GM12878 (cell line): ENCODE measurements around the gene UQCRC1. TPM values are rescaled to one million over a fixed set of nuclear protein-coding genes. Genes with fewer than 3 reads are reported as not detected.

ENCODE experiments used
- ATAC-seq: fragments of 200-7000 bp; cut with Tn5 transposase; 3 replicates; pipeline ENCODE4 v1.9.1; 2020; ENCODE audit warnings: mild to moderate bottlenecking, moderate library complexity
- BruUV-seq: library from RNA; stranded (reverse); fragments of 400-500 nt; replicated peaks from 2 replicates; lab custom pipeline; 2021; lab: Mats Ljungman, UMichigan
- CTCF ChIA-PET: fragments of 300-600 bp; sonication (Branson Sonifier 250); formaldehyde crosslinking; extraction: SDS; loops from one replicate; lab custom pipeline; 2021; ENCODE audit warnings: inconsistent platforms; lab: Yijun Ruan, JAX
- POLR2A ChIA-PET: fragments of 350-600 bp; formaldehyde crosslinking; extraction: SDS; loops from one replicate; lab custom pipeline; 2021; ENCODE audit warnings: inconsistent platforms; lab: Charles Lee
- RAD21 ChIA-PET: fragments of 300-600 bp; sonication (Branson Sonifier 250); formaldehyde crosslinking; loops from one replicate; lab custom pipeline; 2023; ENCODE audit warnings: antibody characterized with exemption; ENCODE audit not compliant: unreplicated experiment; lab: Charles Lee
- SMC1A ChIA-PET: fragments of 300-600 bp; sonication (Branson Sonifier 250); formaldehyde crosslinking; loops from one replicate; lab custom pipeline; 2023; ENCODE audit not compliant: unreplicated experiment, uncharacterized antibody; lab: Charles Lee
- DNase-seq: peaks from one replicate; pipeline ENCODE4 v3.0.0-alpha.2; 2011; ENCODE audit warnings: low read depth, low spot score
- FAIRE-seq: peaks from 3 replicates; lab custom pipeline; 2011; peaks lifted over from hg19 to GRCh38; lab: Jason Lieb, UNC
- H2AFZ ChIP-seq: 2 replicates; pipeline ENCODE4 v1.6.0; 2011; ENCODE audit warnings: low read depth, low read length, control low read depth; ENCODE audit not compliant: control insufficient read depth
- H3K27ac ChIP-seq: 2 replicates; pipeline ENCODE4 v1.5.1; 2011; ENCODE audit warnings: control low read depth; ENCODE audit not compliant: control insufficient read depth, insufficient read depth
- H3K27me3 ChIP-seq, 2 experiments: replicated peaks in 1 of 2; 2 replicates each; pipeline versions ENCODE4 v1.6.0 to v1.6.1; 2011; ENCODE audit warnings: low read length in 1 of 2; ENCODE audit not compliant: control insufficient read depth in 2 of 2, insufficient read depth in 2 of 2
- H3K36me3 ChIP-seq, 2 experiments: 2 replicates each; pipeline ENCODE4 v1.5.1; 2011; ENCODE audit warnings: low read length in 1 of 2; ENCODE audit not compliant: control insufficient read depth in 2 of 2, insufficient read depth in 2 of 2
- H3K4me1 ChIP-seq: 2 replicates; pipeline ENCODE4 v1.6.1; 2011; ENCODE audit warnings: mild to moderate bottlenecking, low read length, moderate library complexity, mixed read lengths; ENCODE audit not compliant: control insufficient read depth, insufficient read depth
- H3K4me2 ChIP-seq: 2 replicates; pipeline ENCODE4 v1.6.0; 2011; ENCODE audit warnings: control low read depth; ENCODE audit not compliant: control insufficient read depth, insufficient read depth
- H3K4me3 ChIP-seq: fragments of 200-600 bp; sonication (generic); 2 replicates; pipeline ENCODE4 v1.5.1; 2016
- H3K79me2 ChIP-seq: 2 replicates; pipeline ENCODE4 v1.6.0; 2011; ENCODE audit warnings: low read length; ENCODE audit not compliant: control insufficient read depth, insufficient read depth
- H3K9ac ChIP-seq: 2 replicates; pipeline ENCODE4 v1.8.0; 2011; ENCODE audit warnings: low read length, control low read depth, mixed read lengths; ENCODE audit not compliant: control insufficient read depth, insufficient read depth
- H3K9me3 ChIP-seq: replicated peaks from 3 replicates; pipeline ENCODE4 v1.5.1; 2011; ENCODE audit warnings: mild to moderate bottlenecking, low read length; ENCODE audit not compliant: control insufficient read depth, insufficient read depth
- H4K20me1 ChIP-seq: 2 replicates; pipeline ENCODE4 v1.6.0; 2011; ENCODE audit not compliant: control insufficient read depth, insufficient read depth
- CBX5 ChIP-seq: sonication (generic); IDR thresholded peaks from 2 replicates; pipeline ENCODE4 v1.6.1; 2016; ENCODE audit warnings: low read depth, moderate library complexity, mild to moderate bottlenecking, inconsistent platforms
- WGBS: methylation state at CpG from one replicate; pipeline ENCODE4 v1.1.6; 2016; ENCODE audit warnings: low lambda C conversion rate; ENCODE audit not compliant: insufficient replicate concordance, insufficient coverage; ENCODE audit errors: missing lambda C conversion rate; 5-methylcytosine and 5-hydroxymethylcytosine counted together
- in situ Hi-C: fragments of 300-500 bp; cut with MboI; formaldehyde crosslinking; loops from 9 replicates; pipeline ENCODE4 v1.14.3; 2018; ENCODE audit warnings: mixed read lengths
- intact Hi-C: fragments of 100-400 bp; cut with micrococcal nuclease; formaldehyde crosslinking; loops from one replicate; pipeline ENCODE4 v1.14.2; 2022; ENCODE audit not compliant: unreplicated experiment
- polyA plus RNA-seq, 11 experiments: library from polyadenylated mRNA; depleted of rRNA in 4 of 11; unstranded in 6 of 11; stranded (reverse) in 5 of 11; fragments of >200 nt; fragmentation: Nextera tagmentation in 4 of 11; fragmentation: Illumina TruSeq in 1 of 11; extraction: Ambion mirVana in 4 of 11; extraction: Trizol in 1 of 11; gene quantifications; 1 replicate in 1 of 11; 2 replicates in 10 of 11; pipeline versions ENCODE4 v1.2.1 to v1.2.3, GENCODE V29; 2011 to 2016; ENCODE audit warnings: inconsistent platforms in 2 of 11, missing spikeins in 2 of 11, low read depth in 1 of 11
- total RNA-seq, 4 experiments: library from RNA; depleted of rRNA in 3 of 4; stranded (reverse); fragments of >200 nt in 3 of 4; fragmentation: Illumina TruSeq in 1 of 4; extraction: Trizol in 1 of 4; gene quantifications; 2 replicates each; pipeline versions ENCODE4 v1.2.1 to v1.2.3, GENCODE V29; 2013 to 2021
- TF ChIP-seq, protein P1 (sequence below): fragments of 450-650 bp; IDR thresholded peaks from 2 replicates; pipeline ENCODE4 v1.6.1; 2016; ENCODE audit warnings: mild to moderate bottlenecking
- TF ChIP-seq, protein P2 (sequence below): fragments of 450-650 bp; IDR thresholded peaks from 2 replicates; pipeline ENCODE4 v1.6.1; 2016; ENCODE audit warnings: mild to moderate bottlenecking

Gene UQCRC1
- total and polyA plus RNA-seq, 10 of the 15 experiments (the other 5 are each of a cell fraction or from before 2014, with no cell fraction given), result 116 to 426 (median 228) TPM

DNA sequence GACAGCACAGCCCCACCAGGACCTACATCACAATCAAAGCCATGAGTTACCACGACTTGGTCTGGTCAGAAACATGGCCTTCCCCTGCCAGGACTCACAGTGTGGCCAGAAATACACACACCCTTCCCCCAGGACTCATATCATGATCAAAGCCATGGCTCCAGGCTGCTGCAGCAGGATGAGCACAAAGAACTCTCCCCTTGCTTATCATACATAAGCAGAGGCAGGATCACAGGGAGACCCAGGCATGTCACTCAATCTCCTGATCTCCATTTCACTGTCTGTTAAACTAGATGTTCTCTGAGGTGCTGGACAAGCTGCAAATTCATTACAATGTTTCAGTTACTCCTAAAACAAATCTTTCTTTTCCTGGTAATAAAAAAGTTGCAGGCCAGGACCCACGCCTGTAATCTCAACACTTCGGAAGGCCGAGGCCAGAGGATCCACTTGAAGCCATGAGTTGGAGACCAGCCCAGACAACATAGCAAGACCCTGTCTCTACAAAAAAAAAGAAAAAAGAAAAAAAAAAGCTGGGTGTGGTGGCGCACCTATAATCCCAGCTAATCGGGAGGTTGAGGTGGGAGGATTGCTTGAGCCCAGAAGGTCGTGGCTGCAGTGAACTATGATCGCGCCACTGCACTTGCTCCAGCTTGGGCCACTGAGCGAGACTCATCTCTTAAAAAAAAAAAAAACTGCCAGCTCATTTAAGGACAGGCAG, 54.1 kb downstream of the UQCRC1 start:
- intact Hi-C loops, result loop anchor here (5.0 kb wide), 3 partner anchors 108 to 323 kb away; partner anchors contain the start of gene ATRIP
- H3K4me1 ChIP-seq, result peaks cover 38% of the 10 kb centered on the region
- H3K36me3 ChIP-seq, result peaks cover 0 to 14% of the 10 kb centered on the region in 2 experiments; a peak in 2 of 4 replicates
- H3K79me2 ChIP-seq, result peaks cover 51% of the 10 kb centered on the region
- peak overlapping the region; percentile 91 for H3K4me3 ChIP-seq
- no peak overlapping the region for H2AFZ ChIP-seq
- H3K27me3 ChIP-seq, result no peaks in the 10 kb centered on the region
- CTCF ChIA-PET, result interaction anchor here (0.6 to 16.3 kb wide), 6 partner anchors 10 to 723 kb away, joined by 3 to 239 read pairs (median 10); partner anchors contain the start of genes CCDC51, SLC26A6 and TMA7
- SMC1A ChIA-PET, result interaction anchor here (0.9 to 3.6 kb wide), 7 partner anchors 10 to 119 kb away, joined by 3 to 22 read pairs (median 4); partner anchors contain the start of genes ATRIP and TMA7
- 81% methylated on average over 10 of the region's 10 CpGs for WGBS
- in situ Hi-C loops, result no loop called here
- H3K9ac ChIP-seq, result peak overlapping the region; percentile 66
- FAIRE-seq (no peak), DNase-seq (no peak)
- no TSS peak for BruUV-seq
- TF ChIP-seq, protein P1, sequence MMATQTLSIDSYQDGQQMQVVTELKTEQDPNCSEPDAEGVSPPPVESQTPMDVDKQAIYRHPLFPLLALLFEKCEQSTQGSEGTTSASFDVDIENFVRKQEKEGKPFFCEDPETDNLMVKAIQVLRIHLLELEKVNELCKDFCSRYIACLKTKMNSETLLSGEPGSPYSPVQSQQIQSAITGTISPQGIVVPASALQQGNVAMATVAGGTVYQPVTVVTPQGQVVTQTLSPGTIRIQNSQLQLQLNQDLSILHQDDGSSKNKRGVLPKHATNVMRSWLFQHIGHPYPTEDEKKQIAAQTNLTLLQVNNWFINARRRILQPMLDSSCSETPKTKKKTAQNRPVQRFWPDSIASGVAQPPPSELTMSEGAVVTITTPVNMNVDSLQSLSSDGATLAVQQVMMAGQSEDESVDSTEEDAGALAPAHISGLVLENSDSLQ, result peak; percentile 46; the same call in 1 of the 2 replicates
- no peak for TF ChIP-seq CBX5
- TF ChIP-seq, protein P2, sequence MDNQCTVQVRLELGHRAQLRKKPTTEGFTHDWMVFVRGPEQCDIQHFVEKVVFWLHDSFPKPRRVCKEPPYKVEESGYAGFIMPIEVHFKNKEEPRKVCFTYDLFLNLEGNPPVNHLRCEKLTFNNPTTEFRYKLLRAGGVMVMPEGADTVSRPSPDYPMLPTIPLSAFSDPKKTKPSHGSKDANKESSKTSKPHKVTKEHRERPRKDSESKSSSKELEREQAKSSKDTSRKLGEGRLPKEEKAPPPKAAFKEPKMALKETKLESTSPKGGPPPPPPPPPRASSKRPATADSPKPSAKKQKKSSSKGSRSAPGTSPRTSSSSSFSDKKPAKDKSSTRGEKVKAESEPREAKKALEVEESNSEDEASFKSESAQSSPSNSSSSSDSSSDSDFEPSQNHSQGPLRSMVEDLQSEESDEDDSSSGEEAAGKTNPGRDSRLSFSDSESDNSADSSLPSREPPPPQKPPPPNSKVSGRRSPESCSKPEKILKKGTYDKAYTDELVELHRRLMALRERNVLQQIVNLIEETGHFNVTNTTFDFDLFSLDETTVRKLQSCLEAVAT, result peak; percentile 93
- TF ChIP-seq, all 136 proteins: peak for 2
- Histone ChIP-seq H3K4me2 (peak overlapping the region; percentile 97), H3K27ac (peak overlapping the region; percentile 33; the same call in 1 of the 2 replicates), H3K9me3 (no peaks in the 10 kb centered on the region), H4K20me1 (peaks cover 2% of the 10 kb centered on the region; the same call in 1 of the 2 replicates)
- RAD21 ChIA-PET, result interaction anchor here (0.6 to 6.8 kb wide), 6 partner anchors 31 to 119 kb away, joined by 3 to 32 read pairs (median 12); partner anchors contain the start of genes CCDC51, SLC26A6 and TMA7
- no peak for ATAC-seq
- POLR2A ChIA-PET, result interaction anchor here (0.7 to 7.1 kb wide), 4 partner anchors 80 to 116 kb away, joined by 3 to 91 read pairs (median 6); partner anchors contain the start of genes CCDC51, SLC26A6 and TMA7
